Adipocyte (in vitro differentiated cells): ENCODE measurements around the gene GPR171.

Experiments used
- DNase-seq: peaks from one replicate; pipeline ENCODE4 v3.0.0-alpha.2; 2015; ENCODE audit warnings: low read depth
- H3K27me3 ChIP-seq: replicated peaks from 2 replicates; pipeline ENCODE4 v1.7.0; 2013; ENCODE audit warnings: mild to moderate bottlenecking, low read length, moderate library complexity; ENCODE audit not compliant: control insufficient read depth, insufficient read depth
- H3K36me3 ChIP-seq: 2 replicates; pipeline ENCODE4 v1.7.0; 2013; ENCODE audit warnings: low read length, mild to moderate bottlenecking, moderate library complexity; ENCODE audit not compliant: control insufficient read depth, insufficient read depth, severe bottlenecking
- H3K4me1 ChIP-seq: 2 replicates; pipeline ENCODE4 v1.7.0; 2013; ENCODE audit warnings: mild to moderate bottlenecking, low read length, moderate library complexity; ENCODE audit not compliant: control insufficient read depth, insufficient read depth
- H3K4me3 ChIP-seq: 2 replicates; pipeline ENCODE4 v1.7.0; 2013; ENCODE audit warnings: mild to moderate bottlenecking, low read length, moderate library complexity
- H3K9ac ChIP-seq: 2 replicates; pipeline ENCODE4 v1.7.0; 2013; ENCODE audit warnings: mild to moderate bottlenecking, low read length, moderate library complexity
- H3K9me3 ChIP-seq: 2 replicates; pipeline ENCODE4 v1.7.0; 2013; ENCODE audit warnings: mild to moderate bottlenecking, low read length, moderate library complexity; ENCODE audit not compliant: control insufficient read depth

The GPR171 gene

GRCh38 chr3:151152455-151153079, 50.4 kb downstream of the GPR171 start:
- DNase-seq: no peak

More at GRCh38 chr3:151152455-151153079, 50.4 kb downstream of the GPR171 start:
- no peaks in the 10 kb centered on the region for H3K27me3 ChIP-seq
- H3K9ac ChIP-seq: no peak overlapping the region
- peaks cover 17% of the 10 kb centered on the region for H3K4me1 ChIP-seq
- no peaks in the 10 kb centered on the region for H3K36me3 ChIP-seq
- H3K4me3 ChIP-seq: no peak overlapping the region
- no peaks in the 10 kb centered on the region for H3K9me3 ChIP-seq
